NOMO-1 treated with DMSO at 0.1 percent for 48 hours (cell line): ENCODE data around the gene DAD1.
A peak's percentile ranks its signal among the peaks of the same experiment; 100 is the strongest.

Source experiments
- DNase-seq: peaks from one replicate; lab custom pipeline; 2025; ENCODE audit not compliant: unreplicated experiment; lab: John Stamatoyannopoulos, UW

DAD1 gene

DNA sequence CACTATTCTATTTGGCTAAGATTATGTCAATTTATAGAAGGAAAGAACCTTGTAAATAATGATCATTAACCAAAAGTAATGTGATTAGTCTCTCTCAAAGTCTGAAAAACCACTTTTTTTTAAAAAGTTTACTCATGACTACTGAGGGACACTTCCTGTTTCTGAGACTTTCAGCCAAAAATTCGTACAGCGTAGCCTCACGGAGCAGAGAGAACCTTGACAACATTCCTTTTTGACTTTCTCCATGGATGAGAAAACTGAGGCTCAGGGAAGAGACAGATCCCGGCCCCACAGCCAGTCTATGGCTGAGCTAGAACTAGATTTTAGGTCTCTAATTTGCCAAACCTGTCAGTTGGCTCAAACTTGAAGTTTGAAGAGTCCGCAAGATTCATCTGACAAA lies 68.2 kb downstream of the DAD1 start:
- DNase-seq: peak; percentile 29

DNA sequence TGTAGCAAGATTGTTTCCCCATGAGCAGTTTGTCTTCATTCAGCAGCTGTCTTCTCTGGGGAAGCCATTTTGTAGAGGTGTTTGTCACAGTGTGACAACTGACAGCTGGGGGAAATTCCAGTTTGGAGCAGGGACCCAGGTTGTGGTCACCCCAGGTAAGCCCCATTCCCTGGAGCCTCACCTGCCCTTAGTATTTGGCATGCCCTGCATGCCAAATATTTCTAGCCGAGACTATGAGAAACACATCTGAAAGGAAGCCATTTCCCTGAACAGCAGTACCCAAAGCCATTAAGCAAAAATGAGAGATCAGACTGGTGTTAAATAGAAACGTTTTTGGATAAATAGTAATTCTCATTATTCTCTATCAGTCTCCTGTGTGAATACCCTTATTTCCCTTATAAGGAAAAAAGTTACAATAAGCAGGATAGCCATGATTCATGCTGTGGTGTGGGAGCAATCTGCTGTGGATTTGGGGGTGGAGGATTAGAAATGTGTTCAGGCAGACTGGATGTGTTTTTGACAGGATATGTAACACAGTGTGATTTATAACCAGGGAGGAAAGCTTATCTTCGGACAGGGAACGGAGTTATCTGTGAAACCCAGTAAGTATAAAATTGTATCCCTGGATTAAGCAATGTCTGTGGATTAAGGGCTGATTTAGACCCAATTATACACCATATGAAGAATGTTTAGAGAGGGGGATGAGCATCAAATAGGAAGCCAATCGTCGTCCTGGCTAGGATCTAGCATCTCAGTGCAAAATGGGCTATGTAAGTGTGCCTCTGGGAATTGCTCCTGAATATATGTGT lies 68.9 kb downstream of the DAD1 start:
- DNase-seq: no peak

- no peak for DNase-seq
Measured at GRCh38 chr14:22518073-22518472, 71.0 kb downstream of the DAD1 start.

DNA sequence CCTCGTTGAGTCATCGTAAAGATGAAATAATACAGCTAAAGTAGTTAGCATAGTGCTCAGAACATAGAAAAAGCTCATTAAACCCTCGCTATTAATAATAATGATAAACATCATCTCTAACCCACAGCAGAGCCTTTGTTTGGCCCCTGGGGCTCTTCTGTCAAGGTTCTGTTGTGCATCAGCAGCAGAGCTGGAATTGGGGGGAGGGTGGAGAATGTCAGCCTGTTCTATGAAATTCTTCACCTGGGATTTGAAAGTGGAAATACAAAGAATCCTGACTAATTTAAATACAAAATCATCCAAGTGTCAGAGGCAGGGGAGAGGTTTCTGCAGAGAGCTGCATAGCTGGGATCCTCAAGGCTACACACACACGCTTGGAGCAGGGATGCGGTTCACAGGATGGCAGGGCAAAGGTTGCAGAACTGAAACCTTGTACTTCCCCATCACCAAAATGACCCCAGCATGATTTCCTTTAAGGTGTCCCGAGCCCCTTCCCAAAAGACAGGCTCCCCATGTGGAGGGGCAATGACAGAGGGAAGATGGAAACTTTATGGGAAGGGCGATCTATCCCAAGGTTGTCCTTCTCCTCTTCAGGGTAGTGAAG lies 71.8 kb downstream of the DAD1 start:
- DNase-seq: peak; percentile 16

DNA sequence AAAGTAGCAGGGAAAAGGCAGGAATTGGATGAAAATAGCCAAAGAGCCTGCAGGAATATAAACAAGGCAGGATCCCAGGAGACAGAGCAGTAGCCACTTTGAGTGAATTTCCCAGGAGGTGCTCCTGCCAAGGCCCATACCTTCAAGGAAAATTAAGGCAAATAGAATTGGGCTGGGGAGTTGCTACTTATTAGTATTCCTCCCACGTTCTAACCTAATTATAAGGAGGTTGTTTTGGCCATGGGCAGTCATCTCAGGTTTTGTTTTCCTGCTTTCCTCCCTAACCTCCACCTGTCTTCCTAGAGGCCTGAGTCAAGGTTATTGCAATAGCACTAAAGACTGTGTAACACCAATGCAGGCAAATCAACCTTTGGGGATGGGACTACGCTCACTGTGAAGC lies 73.1 kb downstream of the DAD1 start:
- no peak for DNase-seq
